HepG2 (cell line): ENCODE data around the gene MTCH1. TPM values are rescaled to one million over a fixed set of nuclear protein-coding genes. Genes with fewer than 3 reads are reported as not detected.

ENCODE experiments used
- ATAC-seq: fragments of 200-7000 bp; cut with Tn5 transposase; 3 replicates; pipeline ENCODE4 v1.9.1; 2020; ENCODE audit warnings: mild to moderate bottlenecking, moderate library complexity
- BruUV-seq: library from RNA; stranded (reverse); fragments of 400-500 nt; replicated peaks from 2 replicates; lab custom pipeline; 2021; lab: Mats Ljungman, UMichigan
- CTCF ChIA-PET: fragments of 300-600 bp; formaldehyde crosslinking; extraction: SDS; loops from one replicate; lab custom pipeline; 2021; ENCODE audit warnings: low total read pairs, inconsistent platforms, low intra/inter-chr PET ratio; lab: Yijun Ruan, JAX
- POLR2A ChIA-PET: fragments of 350-600 bp; sonication (Branson Sonifier 250); formaldehyde crosslinking; loops from one replicate; lab custom pipeline; 2020; ENCODE audit warnings: antibody characterized with exemption, inconsistent platforms; lab: Yijun Ruan, JAX
- DNase-seq: peaks from one replicate; pipeline ENCODE4 v3.0.0-alpha.2; 2015; ENCODE audit warnings: low spot score
- FAIRE-seq: peaks from 3 replicates; lab custom pipeline; 2011; peaks lifted over from hg19 to GRCh38; lab: Jason Lieb, UNC
- H2AFZ ChIP-seq: one replicate; pipeline ENCODE4 v1.6.1; 2011; ENCODE audit warnings: low read length, inconsistent platforms
- H3K27ac ChIP-seq: fragments of 300-600 bp; 3 replicates; pipeline ENCODE4 v1.8.0; 2011; ENCODE audit warnings: mixed run types, mild to moderate bottlenecking, mixed read lengths, low read length, inconsistent platforms; ENCODE audit not compliant: insufficient read depth; ENCODE audit errors: extremely low read length
- H3K27me3 ChIP-seq, 2 experiments: fragments of 200-600 bp in 1 of 2; 2 replicates in 1 of 2; 3 replicates in 1 of 2; pipeline versions ENCODE4 v1.6.0 to v1.8.0; 2011; ENCODE audit warnings: low read length in 2 of 2, mild to moderate bottlenecking in 2 of 2, moderate library complexity in 2 of 2, inconsistent platforms in 1 of 2; ENCODE audit not compliant: insufficient read depth in 2 of 2, control insufficient read depth in 1 of 2
- H3K36me3 ChIP-seq, 2 experiments: fragments of 200-600 bp in 1 of 2; replicated peaks in 1 of 2; 2 replicates in 1 of 2; 3 replicates in 1 of 2; pipeline versions ENCODE4 v1.5.1 to v1.8.0; 2011; ENCODE audit warnings: low read length in 2 of 2, inconsistent platforms in 1 of 2; ENCODE audit not compliant: insufficient read depth in 2 of 2, control insufficient read depth in 1 of 2
- H3K4me1 ChIP-seq: 2 replicates; pipeline ENCODE4 v1.5.1; 2012; ENCODE audit warnings: low read length, inconsistent platforms; ENCODE audit not compliant: insufficient read depth
- H3K4me2 ChIP-seq: 2 replicates; pipeline ENCODE4 v1.6.0; 2011; ENCODE audit warnings: low read depth, low read length, inconsistent platforms
- H3K4me3 ChIP-seq, 3 experiments: fragments of 200-600 bp in 1 of 3; sonication (generic), shearing (Covaris generic) in 1 of 3; replicated peaks in 1 of 3; 2 replicates each; pipeline ENCODE4 v1.5.1; 2011 to 2016; ENCODE audit warnings: low read length in 3 of 3, inconsistent platforms in 2 of 3, low read depth in 2 of 3, mild to moderate bottlenecking in 2 of 3, control low read depth in 1 of 3, mixed read lengths in 1 of 3; ENCODE audit not compliant: insufficient read depth in 1 of 3
- H3K79me2 ChIP-seq: one replicate; pipeline ENCODE4 v1.6.1; 2011; ENCODE audit warnings: low read length, inconsistent platforms; ENCODE audit not compliant: insufficient read depth
- H3K9ac ChIP-seq: 2 replicates; pipeline ENCODE4 v1.6.0; 2011; ENCODE audit warnings: mild to moderate bottlenecking, low read depth, low read length, inconsistent platforms; ENCODE audit not compliant: insufficient read depth
- H3K9me3 ChIP-seq: 2 replicates; pipeline ENCODE4 v1.5.1; 2012; ENCODE audit warnings: mild to moderate bottlenecking, low read length
- H4K20me1 ChIP-seq: 2 replicates; pipeline ENCODE4 v1.6.0; 2011; ENCODE audit warnings: inconsistent platforms, mild to moderate bottlenecking, low read length, moderate library complexity; ENCODE audit not compliant: insufficient read depth
- FOXM1 ChIP-seq: sonication (generic); formaldehyde crosslinking; IDR thresholded peaks from 2 replicates; pipeline ENCODE4 v1.5.0; 2020; ENCODE audit warnings: missing genetic modification reagents
- HOMEZ ChIP-seq: IDR thresholded peaks from 2 replicates; pipeline ENCODE4 v1.6.1; 2016; ENCODE audit warnings: low read depth
- MATR3 ChIP-seq: sonication (generic); formaldehyde crosslinking; IDR thresholded peaks from 2 replicates; pipeline ENCODE4 v1.4.0; 2020; ENCODE audit warnings: missing genetic modification reagents
- NKX3-1 ChIP-seq: sonication (generic); formaldehyde crosslinking; IDR thresholded peaks from 2 replicates; pipeline ENCODE4 v1.5.0; 2020; ENCODE audit warnings: missing genetic modification reagents
- PHF5A ChIP-seq: IDR thresholded peaks from one replicate; pipeline ENCODE4 v1.6.1; 2018; ENCODE audit warnings: low read depth, missing genetic modification reagents; ENCODE audit not compliant: unreplicated experiment
- THYN1 ChIP-seq: sonication (generic); formaldehyde crosslinking; IDR thresholded peaks from 2 replicates; pipeline ENCODE4 v1.8.1; 2023; ENCODE audit warnings: low read depth, mild to moderate bottlenecking, moderate library complexity, missing genetic modification reagents, borderline replicate concordance
- ZFAT ChIP-seq: sonication (generic); formaldehyde crosslinking; conservative IDR thresholded peaks from 2 replicates; pipeline ENCODE4 v1.8.1; 2023; ENCODE audit warnings: missing genetic modification reagents, inconsistent platforms
- ZNF230 ChIP-seq: sonication (generic); formaldehyde crosslinking; IDR thresholded peaks from 2 replicates; pipeline ENCODE4 v1.4.0; 2020; ENCODE audit warnings: mild to moderate bottlenecking, missing genetic modification reagents
- ZNF30 ChIP-seq: sonication (generic); formaldehyde crosslinking; IDR thresholded peaks from 2 replicates; pipeline ENCODE4 v1.5.0; 2020; ENCODE audit warnings: mild to moderate bottlenecking, missing genetic modification reagents
- WGBS: methylation state at CpG from one replicate; pipeline ENCODE4 v1.1.6; 2017; ENCODE audit warnings: low lambda C conversion rate; 5-methylcytosine and 5-hydroxymethylcytosine counted together
- in situ Hi-C: cut with HindIII; loops from 2 replicates; pipeline ENCODE4 v1.10.0; 2017; ENCODE audit warnings: low pct_unique_long_range_greater_than_20kb; ENCODE audit not compliant: extremely low pct_ligation_motif_present
- intact Hi-C: fragments of 100-400 bp; cut with micrococcal nuclease; formaldehyde crosslinking; loops from one replicate; pipeline ENCODE4 v1.10.0; 2022; ENCODE audit not compliant: unreplicated experiment
- polyA plus RNA-seq, 8 experiments: library from polyadenylated mRNA; depleted of rRNA in 3 of 8; stranded (reverse) in 7 of 8; unstranded in 1 of 8; fragments of >200 nt; fragmentation: Illumina TruSeq in 4 of 8; extraction: Trizol in 4 of 8; gene quantifications; 2 replicates each; pipeline versions ENCODE4 v1.2.1 to v1.2.3, GENCODE V29; 2011 to 2016; ENCODE audit warnings: low read depth in 4 of 8, missing spikeins in 1 of 8, mixed read lengths in 1 of 8; ENCODE audit not compliant: insufficient read depth in 1 of 8
- total RNA-seq, 5 experiments: library from RNA; depleted of rRNA; stranded (reverse); fragments of >200 nt; fragmentation: Illumina TruSeq; extraction: Trizol; gene quantifications; 2 replicates each; pipeline ENCODE4 v1.2.3, GENCODE V29; 2016; ENCODE audit warnings: low read depth in 1 of 5
- TF ChIP-seq, protein P1 (sequence below): sonication (generic); formaldehyde crosslinking; IDR thresholded peaks from 2 replicates; pipeline ENCODE4 v1.8.0; 2022; ENCODE audit warnings: missing genetic modification reagents, mild to moderate bottlenecking, moderate library complexity, borderline replicate concordance

MTCH1 gene
- total and polyA plus RNA-seq, 2 of the 13 experiments (the other 11 are each of a cell fraction or from before 2014, with no cell fraction given), result 86.2 to 144 TPM

GRCh38 chr6:36973647-36974046, 12.3 kb downstream of the MTCH1 start:
- no peak for DNase-seq
- H3K9ac ChIP-seq, result no peak overlapping the region
- 95% methylated on average over 3 of the region's 4 CpGs for WGBS
- no TSS peak for BruUV-seq
- peaks cover 82 to 98% of the 10 kb centered on the region in 2 experiments for H3K36me3 ChIP-seq
- no peak for FAIRE-seq
- no peak overlapping the region for H3K4me2 ChIP-seq
- POLR2A ChIA-PET, result no interaction called here
- no peaks in the 10 kb centered on the region for H3K79me2 ChIP-seq
- intact Hi-C loops, result no loop called here
- TF ChIP-seq MATR3 (no peak), ZNF230 (CRISPR knock-in tag) (no peak), HOMEZ (CRISPR knock-in tag) (no peak), ZNF30 (CRISPR knock-in tag) (no peak), PHF5A (CRISPR knock-in tag) (no peak), FOXM1 (CRISPR knock-in tag) (no peak), THYN1 (CRISPR knock-in tag) (no peak), NKX3-1 (CRISPR knock-in tag) (no peak), ZFAT (CRISPR knock-in tag) (no peak)
- TF ChIP-seq, protein P1, sequence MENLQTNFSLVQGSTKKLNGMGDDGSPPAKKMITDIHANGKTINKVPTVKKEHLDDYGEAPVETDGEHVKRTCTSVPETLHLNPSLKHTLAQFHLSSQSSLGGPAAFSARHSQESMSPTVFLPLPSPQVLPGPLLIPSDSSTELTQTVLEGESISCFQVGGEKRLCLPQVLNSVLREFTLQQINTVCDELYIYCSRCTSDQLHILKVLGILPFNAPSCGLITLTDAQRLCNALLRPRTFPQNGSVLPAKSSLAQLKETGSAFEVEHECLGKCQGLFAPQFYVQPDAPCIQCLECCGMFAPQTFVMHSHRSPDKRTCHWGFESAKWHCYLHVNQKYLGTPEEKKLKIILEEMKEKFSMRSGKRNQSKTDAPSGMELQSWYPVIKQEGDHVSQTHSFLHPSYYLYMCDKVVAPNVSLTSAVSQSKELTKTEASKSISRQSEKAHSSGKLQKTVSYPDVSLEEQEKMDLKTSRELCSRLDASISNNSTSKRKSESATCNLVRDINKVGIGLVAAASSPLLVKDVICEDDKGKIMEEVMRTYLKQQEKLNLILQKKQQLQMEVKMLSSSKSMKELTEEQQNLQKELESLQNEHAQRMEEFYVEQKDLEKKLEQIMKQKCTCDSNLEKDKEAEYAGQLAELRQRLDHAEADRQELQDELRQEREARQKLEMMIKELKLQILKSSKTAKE (CRISPR knock-in tag), result no peak
- TF ChIP-seq, all 625 proteins: peak for 0
- Histone ChIP-seq H3K4me1 (no peaks in the 10 kb centered on the region), H4K20me1 (no peaks in the 10 kb centered on the region), H2AFZ (no peak overlapping the region), H3K27ac (no peak overlapping the region), H3K4me3 (no peak overlapping the region), H3K9me3 (no peaks in the 10 kb centered on the region), H3K27me3 (no peaks in the 10 kb centered on the region)
- CTCF ChIA-PET, result no interaction called here
- no peak for ATAC-seq
- in situ Hi-C loops, result no loop called here
